SH-SY5Y (cell line): ENCODE measurements around the gene DOK6.

ENCODE experiments used
- GATA2 ChIP-seq: IDR thresholded peaks from 2 replicates; pipeline ENCODE4 v1.6.1; 2011; ENCODE audit warnings: mild to moderate bottlenecking, low read depth, low read length
- GATA3 ChIP-seq: IDR thresholded peaks from 2 replicates; pipeline ENCODE4 v1.6.1; 2011; ENCODE audit warnings: low read depth, mild to moderate bottlenecking, low read length, moderate library complexity

DNA sequence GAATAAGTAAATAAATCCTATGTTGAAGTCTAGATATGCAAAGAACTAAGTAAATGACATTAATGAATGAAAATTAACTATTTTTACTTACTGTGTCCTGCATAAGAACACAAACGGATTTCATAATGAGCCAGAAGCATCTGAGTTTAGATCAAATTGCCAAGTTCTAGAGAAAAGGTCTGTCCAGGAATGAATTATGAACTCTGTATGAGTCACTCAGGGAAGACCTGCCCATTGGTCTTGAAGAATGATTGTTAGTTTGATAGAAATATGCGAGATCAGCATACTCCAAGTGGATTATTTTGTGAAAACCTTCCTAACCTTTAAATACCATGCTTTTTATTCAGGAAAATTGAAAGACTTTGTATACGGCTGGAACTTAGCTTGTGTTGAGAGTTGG, 189.5 kb downstream of the DOK6 start:
- TF ChIP-seq GATA2: no peak
- no peak for TF ChIP-seq GATA3
